RKO (cell line): Measurements from ENCODE around the gene GUK1.
A peak's percentile ranks its signal among the peaks of the same experiment; 100 is the strongest.

Experiments used
- DNase-seq: peaks from one replicate; pipeline ENCODE4 v3.0.0-alpha.2; 2016; ENCODE audit warnings: low spot score

Gene GUK1

DNA sequence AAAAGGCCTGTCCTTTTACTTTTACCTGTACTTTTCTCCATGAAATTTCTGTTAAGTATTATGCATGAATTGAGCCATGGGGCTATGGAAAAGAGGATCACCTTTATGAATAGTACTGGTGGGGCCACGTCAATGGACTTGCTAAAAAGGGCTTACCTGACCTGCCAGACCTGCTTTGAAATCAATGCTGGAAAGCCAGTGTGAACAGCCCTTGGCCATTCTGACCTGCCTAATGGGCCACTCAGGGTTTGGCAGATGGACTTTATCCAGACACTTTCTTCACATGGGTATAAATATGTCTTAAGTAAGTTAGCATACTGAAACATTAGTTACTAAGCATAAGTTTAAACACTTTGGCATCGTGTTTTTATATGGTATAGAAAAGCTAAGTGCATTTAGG is 8.3 kb upstream of the GUK1 start:
- no peak for DNase-seq

DNA sequence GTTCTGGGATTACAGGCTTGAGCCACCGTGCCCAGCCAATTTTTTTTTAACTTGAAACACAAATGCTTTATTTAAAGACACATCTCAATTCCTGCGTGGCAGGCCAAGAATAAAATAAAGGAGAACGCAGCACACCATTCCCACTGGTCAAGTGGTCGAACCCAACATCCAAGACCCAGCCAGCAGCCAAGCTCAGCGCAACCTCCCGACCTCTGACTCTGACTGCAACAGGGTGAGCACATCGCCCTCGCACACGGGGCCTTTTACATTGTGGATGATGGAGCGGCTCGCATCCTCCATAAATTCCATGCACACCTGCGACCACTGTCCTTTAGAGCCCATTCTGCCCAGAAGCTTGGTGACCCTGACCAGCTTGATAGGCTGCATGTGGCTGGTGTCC is 5.5 kb upstream of the GUK1 start:
- no peak for DNase-seq

DNA sequence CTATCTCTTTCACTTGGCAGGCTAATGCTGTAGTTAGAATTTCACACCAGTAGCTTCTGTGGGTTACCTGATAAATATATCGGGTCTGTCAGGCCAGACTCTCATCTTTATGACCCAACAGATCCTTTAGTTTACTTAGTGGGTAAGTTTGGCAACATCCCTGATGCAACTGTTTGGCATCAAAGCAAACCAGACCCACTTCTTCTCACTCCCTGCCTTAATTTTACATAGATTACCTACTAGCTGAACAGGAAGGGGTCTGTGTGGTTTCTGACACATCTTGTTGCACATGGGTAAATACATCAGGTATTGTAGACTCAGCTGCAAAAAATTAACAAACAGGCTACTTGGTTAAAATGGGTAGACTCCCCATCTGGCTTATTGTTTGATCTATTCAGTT is 3.2 kb upstream of the GUK1 start:
- DNase-seq: no peak

DNA sequence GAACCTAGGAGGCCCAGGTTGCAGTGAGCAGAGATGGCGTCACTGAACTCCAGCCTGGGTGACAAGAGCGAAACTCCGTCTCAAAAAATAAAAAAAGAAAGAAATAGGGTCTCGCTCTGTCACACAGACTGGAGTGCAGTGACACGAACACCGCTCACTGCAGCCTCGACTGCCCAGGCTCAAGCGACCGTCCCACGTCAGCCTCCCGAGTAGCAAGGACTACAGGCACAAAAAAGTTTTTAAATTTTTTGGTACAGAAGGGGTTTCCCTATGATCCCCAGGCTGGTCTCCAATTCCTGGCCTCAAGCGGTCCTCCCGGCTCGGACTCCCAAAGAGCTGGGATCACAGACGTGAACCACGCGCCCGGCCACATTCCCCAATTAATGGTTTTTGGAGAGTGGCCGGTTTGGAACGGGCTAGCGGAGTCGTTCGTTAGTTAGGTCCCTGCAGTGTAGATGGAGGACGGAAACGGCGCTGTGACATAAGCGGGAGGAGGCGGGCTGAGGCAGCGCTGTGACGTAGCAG is 611 bp upstream of the GUK1 start:
- DNase-seq: no peak

DNA sequence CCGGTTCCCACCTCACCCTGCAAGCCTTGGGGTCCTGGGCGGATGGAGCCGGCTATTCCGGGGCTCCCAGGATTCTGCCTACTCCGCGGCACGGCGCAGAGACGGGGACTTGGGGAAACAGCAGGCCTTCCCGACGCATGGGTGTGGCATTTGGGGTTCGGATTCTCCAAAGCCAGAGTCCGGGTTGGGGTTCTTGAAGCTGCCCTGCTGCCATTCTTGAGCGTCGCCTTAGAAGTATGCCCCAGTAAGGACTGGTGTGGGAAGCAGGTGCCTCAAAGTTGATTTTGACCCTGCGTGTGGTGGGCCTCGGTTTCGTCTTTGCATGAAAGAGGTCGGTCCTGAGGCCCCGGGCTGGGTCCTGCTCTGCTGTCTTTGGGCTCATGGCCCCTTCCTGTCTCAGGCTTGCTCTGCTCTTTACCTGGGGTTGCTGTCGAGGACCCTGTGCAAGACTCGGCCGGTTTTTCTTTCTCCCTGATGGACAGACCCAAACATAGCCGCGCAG is 696 bp downstream of the GUK1 start:
- DNase-seq: no peak

DNA sequence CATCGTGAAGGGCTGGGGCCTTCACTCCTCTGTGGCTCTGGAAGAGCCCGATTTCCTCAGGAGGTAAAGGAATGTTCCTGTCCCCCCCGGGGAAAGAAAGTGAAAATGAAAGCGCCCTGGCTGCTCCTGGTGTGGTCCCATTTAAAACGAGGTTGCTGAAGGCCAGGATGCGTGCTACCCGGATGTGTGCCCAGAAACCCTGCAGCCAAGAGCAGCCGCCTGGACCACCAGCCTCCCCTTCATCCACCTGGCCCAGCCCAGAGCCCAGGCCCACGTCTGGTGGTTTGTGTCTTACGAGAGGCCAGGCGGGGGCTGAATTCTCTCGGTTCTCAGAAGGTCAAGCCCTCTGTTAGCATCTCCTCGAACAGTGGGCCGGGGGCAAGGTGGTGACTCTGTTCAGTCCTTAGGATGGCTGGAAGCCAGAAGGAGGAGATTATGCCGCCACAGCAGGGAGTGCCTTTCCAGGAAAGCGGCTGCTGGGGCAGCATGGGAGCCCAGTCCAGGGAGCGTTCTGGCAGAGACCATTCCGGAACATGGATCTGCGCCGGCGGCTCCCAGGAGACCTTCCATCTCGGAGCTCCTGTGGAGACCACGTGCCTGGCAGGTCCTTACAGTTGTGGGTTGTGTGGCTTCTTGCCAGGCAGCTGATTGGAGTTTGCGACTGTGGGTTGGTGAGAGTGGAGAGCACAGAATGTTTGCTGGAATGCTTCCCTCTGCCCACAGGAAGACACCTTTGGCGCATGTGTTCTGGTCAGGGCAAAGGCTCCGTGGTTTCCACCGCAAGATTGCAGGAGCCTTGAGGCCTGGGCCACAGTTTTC is 1.4 kb downstream of the GUK1 start:
- DNase-seq: peak; percentile 53

DNA sequence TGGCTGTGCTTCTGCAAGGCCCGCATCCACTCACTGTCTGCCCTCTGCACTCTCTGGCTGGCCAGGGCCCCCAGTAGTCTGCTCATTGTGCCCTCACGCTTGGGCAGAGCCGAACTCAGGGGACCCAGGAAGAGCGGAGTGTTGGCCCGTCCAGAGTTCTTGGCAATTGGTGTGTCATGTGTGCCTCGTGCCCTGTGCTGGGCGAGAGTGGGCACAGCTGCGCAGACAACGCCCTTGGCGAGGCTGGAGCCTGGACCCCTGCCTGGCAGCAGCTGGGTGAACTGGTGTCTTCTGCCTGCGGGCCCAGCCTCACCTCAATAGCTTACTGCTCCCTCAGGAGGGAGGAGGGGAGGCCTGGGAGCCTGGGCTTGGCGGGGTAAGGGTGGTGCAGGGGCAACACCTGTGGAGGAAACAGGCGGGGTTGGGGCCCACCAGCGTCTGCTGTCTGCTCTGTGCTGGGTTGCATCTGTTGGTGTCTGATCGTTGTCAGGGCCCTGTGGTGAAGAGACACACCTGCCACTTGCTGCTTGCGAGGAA is 2.1 kb downstream of the GUK1 start:
- no peak for DNase-seq

DNA sequence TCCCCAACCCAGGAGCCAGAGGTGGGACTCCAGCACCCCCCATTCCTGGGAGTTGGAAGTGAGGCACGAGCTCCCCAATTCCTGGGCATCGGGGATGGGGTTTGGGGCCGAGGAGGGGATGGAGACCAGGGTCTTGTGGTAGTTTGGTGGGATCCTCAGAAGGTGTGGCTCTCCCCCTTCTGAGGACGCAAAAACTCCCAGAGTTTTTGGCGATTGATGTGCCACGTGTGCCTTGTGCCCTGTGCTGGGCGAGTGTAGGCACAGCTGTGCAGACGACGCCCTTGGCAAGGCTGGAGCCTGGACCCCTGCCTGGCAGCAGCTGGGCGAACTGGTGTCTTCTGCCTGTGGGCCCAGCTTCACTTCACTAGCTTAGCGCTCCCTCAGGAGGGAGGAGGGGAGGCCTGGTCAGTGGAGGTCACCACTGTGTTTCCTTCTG is 2.6 kb downstream of the GUK1 start:
- DNase-seq: no peak

DNA sequence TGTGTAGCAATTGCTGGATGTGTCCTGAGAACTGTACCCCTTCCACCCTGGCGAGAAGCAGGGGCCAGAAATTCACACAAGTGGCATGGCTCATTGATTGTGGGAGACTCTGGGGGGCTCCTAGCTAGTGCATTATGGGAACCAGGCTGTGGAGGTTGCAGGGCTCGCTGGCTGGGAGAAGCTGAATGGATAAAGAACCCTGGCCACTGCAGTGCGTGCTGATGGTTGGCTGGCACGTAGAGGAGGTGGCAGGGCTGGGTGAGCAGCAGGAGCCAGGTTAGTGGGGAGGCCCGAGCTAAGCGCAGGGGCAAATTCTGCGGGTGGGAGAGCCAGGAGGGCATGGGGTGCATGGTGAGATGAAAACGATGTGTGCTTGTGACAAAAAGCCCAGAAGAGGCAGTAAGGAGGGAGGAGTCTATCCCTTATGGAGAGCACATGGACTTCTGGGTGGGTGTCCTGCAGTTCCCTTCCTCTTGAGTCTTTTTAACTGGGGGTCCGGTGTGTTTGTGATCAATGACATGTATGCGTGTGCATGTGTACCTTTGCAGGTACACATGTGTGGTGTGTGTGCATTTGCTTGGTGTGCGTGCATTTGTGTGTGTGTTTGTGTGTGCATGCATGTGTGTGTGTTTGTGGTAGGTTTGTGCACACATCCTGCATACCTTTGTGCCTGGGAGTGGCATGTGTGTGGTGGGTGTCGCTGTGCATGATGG is 3.6 kb downstream of the GUK1 start:
- DNase-seq: no peak

DNA sequence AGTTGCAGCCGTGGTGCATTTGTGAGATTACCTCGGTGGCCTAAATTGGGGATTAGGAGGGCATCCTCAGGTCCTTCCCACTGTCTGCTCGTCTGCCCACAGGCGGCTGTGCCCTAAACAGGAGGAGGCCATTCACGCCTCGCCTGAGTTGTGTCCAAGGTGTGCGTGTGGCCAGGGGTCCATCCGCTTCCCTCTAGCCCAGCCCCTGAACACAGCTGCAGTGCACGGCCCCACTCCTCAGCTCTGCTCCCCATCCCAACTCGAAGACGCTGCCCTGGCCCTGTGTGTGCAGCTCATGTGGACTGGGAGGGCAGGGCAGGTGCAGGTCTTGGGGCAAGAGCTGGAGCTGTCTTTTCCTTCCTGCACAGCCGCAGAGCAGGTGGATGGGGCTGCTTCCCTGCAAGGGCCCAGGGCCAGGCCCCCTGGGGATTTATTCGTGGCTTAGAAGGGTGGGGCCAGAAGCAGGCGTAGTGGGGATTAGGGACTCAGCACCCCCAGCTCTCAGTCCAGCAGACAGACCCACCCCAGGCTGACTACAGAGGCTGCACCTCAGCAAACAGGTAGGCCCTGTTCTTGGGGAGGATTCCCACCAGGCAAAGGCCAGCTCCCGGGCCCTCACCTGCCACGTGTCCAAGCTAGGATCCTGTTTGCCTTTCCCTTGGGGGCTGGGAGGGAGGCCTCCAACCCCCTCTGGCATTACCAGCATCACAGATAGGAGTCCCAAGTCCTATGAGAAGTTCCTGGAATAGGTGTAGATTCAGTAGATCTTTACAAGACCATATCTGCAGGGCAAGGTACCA is 4.3 kb downstream of the GUK1 start:
- DNase-seq: no peak

DNA sequence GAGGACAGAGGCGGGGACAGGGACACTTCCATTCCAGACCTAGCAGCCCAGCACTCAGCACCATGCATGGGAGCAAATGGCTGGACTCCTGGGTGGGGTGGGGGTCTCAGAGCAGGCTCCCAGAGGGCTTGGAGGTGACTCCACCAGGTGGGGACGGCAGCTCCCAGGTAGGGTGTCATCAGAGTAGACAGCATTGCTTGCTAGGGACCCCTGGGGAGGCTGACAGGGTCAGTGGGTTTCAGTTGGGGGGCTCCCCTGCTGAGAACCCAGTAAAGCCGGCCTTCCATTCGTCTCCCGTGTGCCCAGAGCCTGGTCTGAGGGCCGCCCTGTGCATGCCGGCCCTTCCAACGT is 4.9 kb downstream of the GUK1 start:
- DNase-seq: no peak

DNA sequence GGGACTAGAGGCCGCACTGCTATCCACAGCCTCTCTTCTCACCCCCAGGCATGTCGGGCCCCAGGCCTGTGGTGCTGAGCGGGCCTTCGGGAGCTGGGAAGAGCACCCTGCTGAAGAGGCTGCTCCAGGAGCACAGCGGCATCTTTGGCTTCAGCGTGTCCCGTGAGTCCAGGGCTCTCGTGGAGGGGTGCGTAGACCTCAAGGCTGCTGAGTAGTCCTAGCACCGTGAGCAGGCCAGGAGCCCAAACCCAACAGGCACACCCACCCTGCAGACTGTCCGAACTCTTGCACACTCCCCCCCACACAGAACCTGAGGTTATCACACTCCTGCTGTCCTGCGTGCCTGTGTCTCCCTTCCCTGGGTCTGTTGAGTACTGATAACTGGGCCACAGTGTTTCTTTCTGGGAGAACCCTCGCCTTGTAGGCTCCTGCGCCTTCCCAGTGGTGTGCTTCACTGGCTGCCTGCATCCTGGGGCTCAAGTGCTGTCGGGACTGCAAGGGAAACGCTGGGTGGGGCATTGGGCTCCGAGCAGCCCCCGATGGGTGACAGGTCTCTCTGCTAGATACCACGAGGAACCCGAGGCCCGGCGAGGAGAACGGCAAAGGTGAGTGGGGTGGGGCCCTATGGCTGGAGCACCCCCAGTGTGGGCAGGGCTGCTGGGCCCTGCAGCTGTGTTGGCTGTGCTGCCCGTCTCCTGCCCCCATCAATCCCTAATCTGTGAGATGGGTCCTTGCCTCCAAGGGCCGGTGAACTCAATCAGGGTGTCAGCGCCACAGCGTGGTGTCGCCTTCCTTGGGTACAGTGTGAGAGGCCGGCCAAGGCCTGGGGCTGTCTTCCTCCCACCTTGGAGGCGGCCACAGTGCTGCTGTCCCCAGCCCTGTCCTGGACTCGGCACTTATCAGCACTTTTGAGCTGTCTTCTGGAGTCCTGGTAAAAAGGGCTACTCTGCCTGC is 5.7 kb downstream of the GUK1 start:
- DNase-seq: no peak

DNA sequence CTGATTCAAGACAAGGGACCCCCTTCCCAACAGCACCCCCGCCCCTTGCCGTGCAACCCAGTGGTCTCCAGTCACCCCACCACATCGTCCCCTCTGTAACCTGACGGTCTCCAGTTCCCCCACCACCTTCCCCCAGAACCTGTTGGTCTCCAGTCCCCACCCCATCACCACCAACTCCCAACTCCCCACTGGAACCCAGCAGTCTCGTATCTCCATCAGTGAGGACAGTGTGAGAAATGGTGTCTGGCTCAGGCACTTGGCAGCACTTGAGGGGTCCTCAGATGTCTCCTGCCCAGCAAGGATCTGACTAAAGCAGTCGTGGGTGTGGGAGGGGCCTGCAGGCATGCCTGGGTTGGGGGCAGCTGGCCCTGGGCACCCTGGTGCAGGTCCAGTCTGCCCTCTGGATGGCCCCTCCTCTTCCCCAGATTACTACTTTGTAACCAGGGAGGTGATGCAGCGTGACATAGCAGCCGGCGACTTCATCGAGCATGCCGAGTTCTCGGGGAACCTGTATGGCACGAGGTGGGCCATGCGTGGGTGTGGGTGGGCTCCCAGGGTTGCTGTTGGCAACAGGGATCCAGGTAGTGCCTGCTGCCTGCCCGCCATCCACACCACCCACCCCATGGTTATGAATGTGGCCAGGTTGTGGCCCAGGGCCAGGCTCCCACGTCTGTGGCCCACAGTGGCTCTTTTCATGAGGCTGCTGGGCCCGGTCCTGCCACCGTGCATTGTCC is 6.5 kb downstream of the GUK1 start:
- DNase-seq: no peak

DNA sequence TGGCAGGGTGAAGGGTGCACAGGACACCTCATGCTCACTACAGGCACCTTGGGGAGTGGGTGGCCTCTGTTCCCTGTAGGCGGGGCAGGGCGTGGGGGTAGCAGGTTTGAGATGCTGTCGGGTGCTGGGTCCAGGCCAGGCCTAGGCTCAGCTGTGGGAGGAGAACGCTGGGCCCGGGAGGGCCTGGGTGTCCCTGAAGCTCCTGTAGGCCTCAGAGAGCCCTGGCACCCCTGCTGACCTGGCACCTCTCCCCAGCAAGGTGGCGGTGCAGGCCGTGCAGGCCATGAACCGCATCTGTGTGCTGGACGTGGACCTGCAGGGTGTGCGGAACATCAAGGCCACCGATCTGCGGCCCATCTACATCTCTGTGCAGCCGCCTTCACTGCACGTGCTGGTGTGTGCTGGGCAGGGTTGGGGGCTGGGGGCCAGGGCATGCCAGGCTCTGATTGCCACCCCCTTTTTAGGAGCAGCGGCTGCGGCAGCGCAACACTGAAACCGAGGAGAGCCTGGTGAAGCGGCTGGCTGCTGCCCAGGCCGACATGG is 7.1 kb downstream of the GUK1 start:
- DNase-seq: no peak

DNA sequence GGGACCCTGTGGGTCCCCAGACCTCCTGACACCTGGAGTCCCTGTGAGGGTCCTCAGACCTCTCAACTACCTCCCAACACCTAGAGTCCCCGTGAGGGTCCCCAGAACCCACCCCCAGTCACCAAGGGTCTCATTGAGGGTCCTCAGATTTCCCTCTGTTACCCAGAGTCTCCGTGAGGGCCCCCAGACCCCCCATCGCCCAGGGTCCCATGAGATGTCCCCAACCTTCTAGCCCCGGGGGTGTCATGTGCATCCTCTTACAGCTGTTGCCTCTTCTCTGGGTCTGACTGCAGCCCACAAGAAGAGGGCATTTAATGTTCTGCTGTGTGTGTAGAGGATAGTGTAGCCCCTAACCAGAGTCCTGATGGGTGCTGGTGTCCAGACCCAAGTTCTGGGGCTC is 7.7 kb downstream of the GUK1 start:
- no peak for DNase-seq

DNA sequence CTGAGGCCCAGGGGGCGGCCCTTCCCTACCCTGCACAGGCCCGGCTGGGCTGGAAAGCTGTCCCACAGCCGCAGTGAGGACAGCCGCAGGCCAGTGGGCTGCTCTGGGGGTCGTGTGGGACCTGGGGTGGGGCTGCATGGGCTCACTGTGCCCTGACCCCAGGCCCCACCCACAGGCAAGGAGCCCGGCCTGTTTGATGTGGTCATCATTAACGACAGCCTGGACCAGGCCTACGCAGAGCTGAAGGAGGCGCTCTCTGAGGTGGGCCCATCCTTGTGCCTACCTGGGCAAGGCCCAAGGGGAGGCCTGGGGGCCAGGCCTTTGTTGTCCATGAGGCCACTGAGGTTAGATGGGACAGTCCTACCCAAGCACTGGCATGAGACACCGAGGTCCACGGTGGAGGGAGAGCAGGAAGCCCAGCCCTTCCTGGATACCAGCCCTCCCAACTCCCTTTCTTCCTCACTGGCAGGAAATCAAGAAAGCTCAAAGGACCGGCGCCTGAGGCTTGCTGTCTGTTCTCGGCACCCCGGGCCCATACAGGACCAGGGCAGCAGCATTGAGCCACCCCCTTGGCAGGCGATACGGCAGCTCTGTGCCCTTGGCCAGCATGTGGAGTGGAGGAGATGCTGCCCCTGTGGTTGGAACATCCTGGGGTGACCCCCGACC is 8.2 kb downstream of the GUK1 start:
- no peak for DNase-seq

DNA sequence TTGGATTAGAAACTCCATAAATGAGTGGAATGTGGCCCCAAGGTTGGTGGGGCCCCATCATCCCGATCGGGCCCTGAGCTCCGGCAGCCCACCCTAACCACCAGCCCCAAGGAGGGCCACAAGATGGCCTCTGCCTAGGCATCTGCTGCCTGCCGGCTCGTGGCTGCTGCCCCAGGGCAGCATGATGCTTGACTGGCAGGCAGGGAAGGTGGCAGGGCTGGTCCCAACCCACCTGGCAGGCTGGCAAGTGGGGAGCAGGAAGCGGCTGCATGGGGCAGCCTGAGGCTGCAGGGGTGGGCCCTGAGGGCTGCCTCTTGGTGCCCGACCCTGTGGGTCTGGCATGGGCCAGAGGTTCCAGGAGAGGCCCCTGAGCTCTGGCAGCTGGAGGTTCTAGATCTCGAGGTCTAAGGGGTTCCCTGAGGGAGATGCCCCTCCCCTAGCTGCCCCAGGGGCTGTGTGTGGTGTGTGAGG is 8.9 kb downstream of the GUK1 start:
- no peak for DNase-seq

DNA sequence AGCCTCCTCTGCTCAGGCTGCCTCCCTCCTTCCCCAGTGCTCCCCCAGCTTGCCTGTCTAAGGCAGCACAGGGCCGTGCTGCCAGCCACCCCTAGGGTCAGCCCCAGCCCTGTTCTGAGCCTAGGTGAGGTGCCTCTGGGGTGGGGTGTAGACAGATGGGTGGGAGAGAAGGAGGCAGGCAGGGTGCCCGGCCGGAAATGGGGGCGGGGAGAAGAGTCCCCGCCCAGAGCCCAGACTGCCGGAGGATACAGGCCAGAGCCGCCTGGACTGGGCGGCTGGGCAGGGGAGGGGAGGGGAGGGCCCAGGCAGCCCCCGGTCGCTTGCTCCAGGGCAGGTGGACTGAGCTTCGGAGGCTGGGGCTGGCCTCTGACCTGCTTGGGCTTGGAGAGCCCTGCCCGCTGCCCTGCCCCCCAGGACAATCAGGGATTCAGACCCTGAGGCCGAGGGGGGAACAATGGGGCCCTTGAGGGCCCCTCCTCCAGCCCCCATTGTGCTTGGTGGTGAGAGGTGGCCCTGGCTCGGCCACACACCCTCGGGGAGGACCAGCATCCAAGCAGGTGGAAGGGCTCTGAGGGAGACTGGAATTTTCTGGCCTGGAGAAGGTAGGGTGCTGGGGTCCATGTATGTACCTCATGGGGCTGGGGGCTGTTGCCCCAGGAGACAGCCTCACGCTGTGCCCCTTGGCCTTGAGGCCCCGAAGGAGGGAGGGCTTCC is 9.5 kb downstream of the GUK1 start, which contains the start of gene GJC2:
Gene GJC2, plus strand, starts transcription at position 525 of the 714 bp plus-strand sequence. CDS start 7,829 bp downstream, outside the sequence.
- DNase-seq: no peak

DNA sequence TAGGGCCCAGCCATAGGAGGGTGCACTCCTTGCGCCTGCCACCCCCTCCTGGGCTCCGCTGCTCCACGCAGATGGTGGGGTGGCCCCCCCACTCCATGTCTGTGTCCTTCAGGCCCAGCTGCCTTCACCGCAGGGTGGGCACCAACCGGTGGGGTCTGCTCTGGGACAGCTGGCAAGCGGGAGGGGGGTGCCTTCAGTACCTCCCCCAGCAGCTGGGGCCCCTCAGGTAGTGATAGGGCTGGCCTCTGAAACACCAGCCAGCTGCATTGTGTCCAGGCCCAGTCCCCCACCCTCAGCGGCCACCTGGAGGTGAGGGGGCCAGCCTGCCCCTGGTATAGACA is 10.0 kb downstream of the GUK1 start:
- DNase-seq: no peak
